Measurements from ENCODE around the gene RRP1B. TPM values are rescaled to one million over a fixed set of nuclear protein-coding genes. Genes with fewer than 3 reads are reported as not detected.

The RRP1B gene
- polyA plus RNA-seq, 2 of the 4 experiments (the other 2 are of a cell fraction) = 32.5 TPM

DNA sequence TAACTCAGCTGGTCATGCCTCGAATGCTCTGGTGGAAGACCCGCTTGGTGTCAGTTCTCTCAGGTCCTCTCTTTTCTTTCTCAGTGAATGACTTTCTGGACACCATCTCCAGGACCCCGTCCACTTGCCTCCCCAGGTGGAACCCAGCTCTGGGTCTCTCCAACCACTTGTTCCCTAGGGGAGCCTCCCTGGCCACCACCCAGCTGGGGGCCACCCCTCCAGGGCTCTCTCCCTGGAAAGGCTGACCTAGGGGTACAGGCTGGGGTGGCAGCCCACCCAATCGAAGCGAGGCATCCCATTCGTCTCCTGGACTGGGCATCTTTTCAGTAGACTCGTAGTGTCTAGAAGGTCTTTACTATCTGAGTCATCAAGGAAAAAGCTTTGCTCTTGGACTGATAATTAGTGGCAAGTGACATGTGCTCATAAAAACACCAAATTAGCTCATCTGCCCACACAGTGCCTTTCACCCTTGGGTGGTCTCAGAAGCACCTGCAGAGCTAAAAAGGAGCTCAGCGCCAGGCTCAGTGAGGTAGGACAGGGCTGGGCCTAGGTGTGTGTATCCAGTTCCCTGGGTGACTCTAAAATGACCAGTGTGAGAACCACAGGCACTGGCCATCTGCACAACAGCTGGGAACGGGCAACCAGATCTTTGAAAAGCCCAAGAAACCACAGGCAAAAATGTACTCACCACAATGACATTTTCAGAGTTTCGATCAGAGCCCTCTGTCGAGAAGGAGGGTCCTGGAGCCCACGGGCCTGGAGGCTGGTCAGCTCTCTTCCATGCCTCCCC lies 57.2 kb downstream of the RRP1B start:
- no peak for FAIRE-seq
- Histone ChIP-seq H3K9me3 (no peaks in the 10 kb centered on the region), H3K4me3 (no peak overlapping the region), H3K27ac (peak overlapping the region; percentile 100), H3K4me2 (no peak overlapping the region), H3K4me1 (peaks cover 44% of the 10 kb centered on the region)
- CTCF ChIA-PET = interaction anchor here (1.3 to 1.4 kb wide), 2 partner anchors 9 to 12 kb away, joined by 3 to 6 read pairs; no protein-coding TSS in a partner anchor
- ATAC-seq = no peak
- POLR2A ChIA-PET = interaction anchor here (0.6 kb wide), 1 partner anchor 9 kb away, joined by 4 read pairs; no protein-coding TSS in a partner anchor
- TF ChIP-seq EHF (CRISPR knock-in tag; IDR thresholded peaks at IDR 0.05) = no peak
- TF ChIP-seq, protein P1, sequence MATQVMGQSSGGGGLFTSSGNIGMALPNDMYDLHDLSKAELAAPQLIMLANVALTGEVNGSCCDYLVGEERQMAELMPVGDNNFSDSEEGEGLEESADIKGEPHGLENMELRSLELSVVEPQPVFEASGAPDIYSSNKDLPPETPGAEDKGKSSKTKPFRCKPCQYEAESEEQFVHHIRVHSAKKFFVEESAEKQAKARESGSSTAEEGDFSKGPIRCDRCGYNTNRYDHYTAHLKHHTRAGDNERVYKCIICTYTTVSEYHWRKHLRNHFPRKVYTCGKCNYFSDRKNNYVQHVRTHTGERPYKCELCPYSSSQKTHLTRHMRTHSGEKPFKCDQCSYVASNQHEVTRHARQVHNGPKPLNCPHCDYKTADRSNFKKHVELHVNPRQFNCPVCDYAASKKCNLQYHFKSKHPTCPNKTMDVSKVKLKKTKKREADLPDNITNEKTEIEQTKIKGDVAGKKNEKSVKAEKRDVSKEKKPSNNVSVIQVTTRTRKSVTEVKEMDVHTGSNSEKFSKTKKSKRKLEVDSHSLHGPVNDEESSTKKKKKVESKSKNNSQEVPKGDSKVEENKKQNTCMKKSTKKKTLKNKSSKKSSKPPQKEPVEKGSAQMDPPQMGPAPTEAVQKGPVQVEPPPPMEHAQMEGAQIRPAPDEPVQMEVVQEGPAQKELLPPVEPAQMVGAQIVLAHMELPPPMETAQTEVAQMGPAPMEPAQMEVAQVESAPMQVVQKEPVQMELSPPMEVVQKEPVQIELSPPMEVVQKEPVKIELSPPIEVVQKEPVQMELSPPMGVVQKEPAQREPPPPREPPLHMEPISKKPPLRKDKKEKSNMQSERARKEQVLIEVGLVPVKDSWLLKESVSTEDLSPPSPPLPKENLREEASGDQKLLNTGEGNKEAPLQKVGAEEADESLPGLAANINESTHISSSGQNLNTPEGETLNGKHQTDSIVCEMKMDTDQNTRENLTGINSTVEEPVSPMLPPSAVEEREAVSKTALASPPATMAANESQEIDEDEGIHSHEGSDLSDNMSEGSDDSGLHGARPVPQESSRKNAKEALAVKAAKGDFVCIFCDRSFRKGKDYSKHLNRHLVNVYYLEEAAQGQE (IDR thresholded peaks at IDR 0.05) = no peak
- TF ChIP-seq FOSL2 (IDR thresholded peaks at IDR 0.05) = no peak
- TF ChIP-seq FOSL2 (CRISPR knock-in tag; IDR thresholded peaks at IDR 0.05) = 0 out of 2 replicates have a peak, but pooled peaks have one; percentile 5
- no peak for TF ChIP-seq GATA3 (IDR thresholded peaks at IDR 0.05; ENCODE audit: borderline replicate concordance)
- TF ChIP-seq, protein P2, sequence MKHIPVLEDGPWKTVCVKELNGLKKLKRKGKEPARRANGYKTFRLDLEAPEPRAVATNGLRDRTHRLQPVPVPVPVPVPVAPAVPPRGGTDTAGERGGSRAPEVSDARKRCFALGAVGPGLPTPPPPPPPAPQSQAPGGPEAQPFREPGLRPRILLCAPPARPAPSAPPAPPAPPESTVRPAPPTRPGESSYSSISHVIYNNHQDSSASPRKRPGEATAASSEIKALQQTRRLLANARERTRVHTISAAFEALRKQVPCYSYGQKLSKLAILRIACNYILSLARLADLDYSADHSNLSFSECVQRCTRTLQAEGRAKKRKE (CRISPR knock-in tag; IDR thresholded peaks at IDR 0.05; ENCODE audit: low read depth) = no peak
- TF ChIP-seq, protein P3, sequence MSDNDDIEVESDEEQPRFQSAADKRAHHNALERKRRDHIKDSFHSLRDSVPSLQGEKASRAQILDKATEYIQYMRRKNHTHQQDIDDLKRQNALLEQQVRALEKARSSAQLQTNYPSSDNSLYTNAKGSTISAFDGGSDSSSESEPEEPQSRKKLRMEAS (IDR thresholded peaks at IDR 0.05) = no peak
- 84% methylated on average over 12 of the region's 12 CpGs for WGBS (ENCODE audit: missing lambda C conversion rate)
- no peak for DNase-seq (ENCODE audit: low read depth in 1 of 2, low spot score in 1 of 2)

DNA sequence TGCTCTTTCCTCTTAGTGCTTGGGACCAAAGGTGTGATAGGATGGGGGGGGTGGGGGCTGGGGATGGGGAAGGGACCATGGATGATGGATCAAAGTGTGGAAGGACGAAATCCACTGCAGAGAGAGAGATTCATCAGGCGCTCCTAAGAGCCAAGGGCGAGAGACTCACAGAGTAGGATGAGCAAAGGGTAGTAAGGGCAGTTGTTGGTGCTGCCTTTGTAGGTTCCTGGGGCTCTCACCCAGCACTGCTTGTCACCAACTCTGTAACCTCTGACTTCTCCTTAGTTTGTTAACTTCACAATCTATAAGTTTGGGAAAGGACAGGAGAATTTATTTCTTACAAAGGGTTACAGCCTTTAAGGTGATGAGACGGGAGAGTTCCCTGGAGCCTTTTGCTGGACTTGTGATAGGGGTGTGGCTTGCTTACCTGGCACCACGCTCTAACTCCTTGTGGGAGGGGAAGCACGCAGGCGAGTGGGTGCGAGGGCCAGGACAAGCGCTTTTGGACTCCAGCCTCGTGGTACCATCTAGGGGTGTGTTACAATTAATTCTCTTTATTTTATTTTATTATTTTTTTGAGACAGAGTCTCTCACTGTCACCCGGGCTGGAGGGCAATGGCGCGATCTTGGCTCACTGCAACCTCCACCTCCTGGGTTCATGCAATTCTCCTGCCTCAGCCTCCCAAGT lies 58.0 kb downstream of the RRP1B start:
- Histone ChIP-seq H3K4me3 (no peak overlapping the region), H3K9me3 (no peaks in the 10 kb centered on the region), H3K4me1 (peaks cover 52% of the 10 kb centered on the region), H3K4me2 (no peak overlapping the region), H3K27ac (peak overlapping the region; percentile 100)
- ATAC-seq (no peak), FAIRE-seq (no peak), DNase-seq (ENCODE audit: low read depth in 1 of 2, low spot score in 1 of 2) (no peak)
- POLR2A ChIA-PET = interaction anchor here (0.6 kb wide), 1 partner anchor 8 kb away, joined by 4 read pairs; no protein-coding TSS in a partner anchor
- WGBS (ENCODE audit: missing lambda C conversion rate) = 96% methylated on average over 13 of the region's 13 CpGs
- CTCF ChIA-PET = interaction anchor here (1.3 to 1.4 kb wide), 3 partner anchors 8 to 12 kb away, joined by 3 to 6 read pairs (median 3); no protein-coding TSS in a partner anchor
- no peak for TF ChIP-seq HOXB13 (CRISPR knock-in tag; IDR thresholded peaks at IDR 0.05; ENCODE audit: low read depth)
- TF ChIP-seq FOSB (CRISPR knock-in tag; IDR thresholded peaks at IDR 0.05) = no peak
- no peak for TF ChIP-seq HDAC2 (IDR thresholded peaks at IDR 0.05)
- no peak for TF ChIP-seq RFX5 (IDR thresholded peaks at IDR 0.05)
- TF ChIP-seq NR3C1 (IDR thresholded peaks at IDR 0.05) = no peak
- TF ChIP-seq, protein P4, sequence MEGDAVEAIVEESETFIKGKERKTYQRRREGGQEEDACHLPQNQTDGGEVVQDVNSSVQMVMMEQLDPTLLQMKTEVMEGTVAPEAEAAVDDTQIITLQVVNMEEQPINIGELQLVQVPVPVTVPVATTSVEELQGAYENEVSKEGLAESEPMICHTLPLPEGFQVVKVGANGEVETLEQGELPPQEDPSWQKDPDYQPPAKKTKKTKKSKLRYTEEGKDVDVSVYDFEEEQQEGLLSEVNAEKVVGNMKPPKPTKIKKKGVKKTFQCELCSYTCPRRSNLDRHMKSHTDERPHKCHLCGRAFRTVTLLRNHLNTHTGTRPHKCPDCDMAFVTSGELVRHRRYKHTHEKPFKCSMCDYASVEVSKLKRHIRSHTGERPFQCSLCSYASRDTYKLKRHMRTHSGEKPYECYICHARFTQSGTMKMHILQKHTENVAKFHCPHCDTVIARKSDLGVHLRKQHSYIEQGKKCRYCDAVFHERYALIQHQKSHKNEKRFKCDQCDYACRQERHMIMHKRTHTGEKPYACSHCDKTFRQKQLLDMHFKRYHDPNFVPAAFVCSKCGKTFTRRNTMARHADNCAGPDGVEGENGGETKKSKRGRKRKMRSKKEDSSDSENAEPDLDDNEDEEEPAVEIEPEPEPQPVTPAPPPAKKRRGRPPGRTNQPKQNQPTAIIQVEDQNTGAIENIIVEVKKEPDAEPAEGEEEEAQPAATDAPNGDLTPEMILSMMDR (IDR thresholded peaks at IDR 0.05) = no peak
- TF ChIP-seq RCOR1 (IDR thresholded peaks at IDR 0.05; ENCODE audit: low read depth, low read length) = no peak
- no peak for TF ChIP-seq FOXS1 (CRISPR knock-in tag; IDR thresholded peaks at IDR 0.05)
- no peak for TF ChIP-seq RARB (CRISPR knock-in tag; IDR thresholded peaks at IDR 0.05)
- no peak for TF ChIP-seq CHD4 (IDR thresholded peaks at IDR 0.05; ENCODE audit: borderline replicate concordance)
- TF ChIP-seq CEBPB (IDR thresholded peaks at IDR 0.05) = no peak
- TF ChIP-seq CBX2 (IDR thresholded peaks at IDR 0.05; ENCODE audit: borderline replicate concordance, low read depth) = no peak
- TF ChIP-seq MYC (IDR thresholded peaks at IDR 0.05; ENCODE audit: borderline replicate concordance, low read length) = no peak
- no peak for TF ChIP-seq POLR2A (IDR thresholded peaks at IDR 0.05; ENCODE audit: low read length)
- TF ChIP-seq, protein P5, sequence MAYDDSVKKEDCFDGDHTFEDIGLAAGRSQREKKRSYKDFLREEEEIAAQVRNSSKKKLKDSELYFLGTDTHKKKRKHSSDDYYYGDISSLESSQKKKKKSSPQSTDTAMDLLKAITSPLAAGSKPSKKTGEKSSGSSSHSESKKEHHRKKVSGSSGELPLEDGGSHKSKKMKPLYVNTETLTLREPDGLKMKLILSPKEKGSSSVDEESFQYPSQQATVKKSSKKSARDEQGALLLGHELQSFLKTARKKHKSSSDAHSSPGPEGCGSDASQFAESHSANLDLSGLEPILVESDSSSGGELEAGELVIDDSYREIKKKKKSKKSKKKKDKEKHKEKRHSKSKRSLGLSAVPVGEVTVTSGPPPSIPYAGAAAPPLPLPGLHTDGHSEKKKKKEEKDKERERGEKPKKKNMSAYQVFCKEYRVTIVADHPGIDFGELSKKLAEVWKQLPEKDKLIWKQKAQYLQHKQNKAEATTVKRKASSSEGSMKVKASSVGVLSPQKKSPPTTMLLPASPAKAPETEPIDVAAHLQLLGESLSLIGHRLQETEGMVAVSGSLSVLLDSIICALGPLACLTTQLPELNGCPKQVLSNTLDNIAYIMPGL (CRISPR knock-in tag; IDR thresholded peaks at IDR 0.05; ENCODE audit: borderline replicate concordance) = no peak
- TF ChIP-seq GATA3 (IDR thresholded peaks at IDR 0.05; ENCODE audit: borderline replicate concordance) = no peak
- no peak for TF ChIP-seq TFCP2L1 (CRISPR knock-in tag; IDR thresholded peaks at IDR 0.05)
- no peak for TF ChIP-seq BHLHE40 (IDR thresholded peaks at IDR 0.05; ENCODE audit: low read depth, low read length)
- no peak for TF ChIP-seq EP300 (IDR thresholded peaks at IDR 0.05)
- TF ChIP-seq JUN (IDR thresholded peaks at IDR 0.05) = no peak
